Cardiac fibroblast (primary cell): Measurements from ENCODE around the gene FCRL5.

Source experiments
- DNase-seq, 2 donors: peaks; one replicate each; pipeline versions ENCODE4 v3.0.0 to v3.0.0-alpha.2; 2010; ENCODE audit warnings: low read depth in 2 of 2
- H3K4me3 ChIP-seq, 2 donors: replicated peaks in 1 of 2; 1 replicate in 1 of 2; 2 replicates in 1 of 2; pipeline ENCODE4 v1.5.1; 2011; ENCODE audit warnings: low read depth in 2 of 2, low read length in 2 of 2, mild to moderate bottlenecking in 2 of 2, moderate library complexity in 1 of 2
- TF ChIP-seq, protein P1 (sequence below): IDR thresholded peaks from one replicate; pipeline ENCODE4 v1.5.1; 2011; ENCODE audit warnings: low read depth, mild to moderate bottlenecking, low read length, inconsistent platforms

FCRL5 gene

DNA sequence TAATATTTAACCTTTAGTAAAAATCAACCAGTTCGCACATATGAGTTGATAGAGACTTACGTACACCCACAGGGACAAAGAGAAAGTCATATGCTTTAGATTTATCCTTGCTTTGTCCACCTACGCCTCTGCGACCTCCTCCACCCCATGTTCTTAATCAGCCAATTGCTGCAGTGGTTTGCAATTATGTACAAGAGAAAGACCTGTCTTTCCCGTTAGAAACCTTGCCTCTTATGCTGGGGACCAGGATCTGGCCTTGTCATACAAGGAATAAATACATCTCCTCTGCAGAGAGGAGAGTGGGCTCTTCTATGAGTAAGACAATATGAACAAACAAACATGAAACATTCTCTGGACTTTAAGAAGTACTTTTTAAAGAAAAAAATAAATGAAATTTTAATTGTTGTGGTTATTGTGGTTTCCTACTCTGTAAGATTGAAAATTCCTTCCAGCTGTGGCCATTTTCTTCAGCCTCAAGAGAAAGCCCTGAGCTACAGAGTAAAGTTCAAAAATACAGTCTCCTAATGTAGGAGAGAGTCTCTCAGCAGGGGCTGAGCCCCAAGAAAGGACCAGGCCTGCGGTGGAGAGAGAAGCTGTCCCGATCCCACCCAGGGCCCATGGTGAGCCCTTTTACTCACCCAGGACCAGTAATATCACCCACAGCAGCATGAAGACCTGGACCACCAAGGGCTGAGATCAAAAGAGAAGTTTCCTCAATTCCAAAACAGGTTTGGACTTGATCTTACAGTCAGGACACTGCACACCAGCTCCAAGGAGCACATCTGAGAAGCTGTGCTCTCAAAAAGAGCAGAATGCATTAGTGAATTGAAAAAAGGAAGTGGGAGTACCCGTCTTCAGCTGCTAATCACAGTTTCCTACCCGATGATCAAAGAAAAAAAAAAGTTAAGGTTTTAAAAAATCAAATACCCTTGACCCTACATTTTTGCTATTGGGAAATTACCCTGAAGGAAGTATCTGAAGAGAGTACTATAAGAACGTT lies at the start of gene FCRL5:
FCRL5 (minus strand) TSS at position 822 of the 1,000 bp plus-strand sequence; CDS start at position 669, 153 bp downstream.
- H3K4me3 ChIP-seq, result no peak within 1 kb of the TSS
- TF ChIP-seq, protein P1, sequence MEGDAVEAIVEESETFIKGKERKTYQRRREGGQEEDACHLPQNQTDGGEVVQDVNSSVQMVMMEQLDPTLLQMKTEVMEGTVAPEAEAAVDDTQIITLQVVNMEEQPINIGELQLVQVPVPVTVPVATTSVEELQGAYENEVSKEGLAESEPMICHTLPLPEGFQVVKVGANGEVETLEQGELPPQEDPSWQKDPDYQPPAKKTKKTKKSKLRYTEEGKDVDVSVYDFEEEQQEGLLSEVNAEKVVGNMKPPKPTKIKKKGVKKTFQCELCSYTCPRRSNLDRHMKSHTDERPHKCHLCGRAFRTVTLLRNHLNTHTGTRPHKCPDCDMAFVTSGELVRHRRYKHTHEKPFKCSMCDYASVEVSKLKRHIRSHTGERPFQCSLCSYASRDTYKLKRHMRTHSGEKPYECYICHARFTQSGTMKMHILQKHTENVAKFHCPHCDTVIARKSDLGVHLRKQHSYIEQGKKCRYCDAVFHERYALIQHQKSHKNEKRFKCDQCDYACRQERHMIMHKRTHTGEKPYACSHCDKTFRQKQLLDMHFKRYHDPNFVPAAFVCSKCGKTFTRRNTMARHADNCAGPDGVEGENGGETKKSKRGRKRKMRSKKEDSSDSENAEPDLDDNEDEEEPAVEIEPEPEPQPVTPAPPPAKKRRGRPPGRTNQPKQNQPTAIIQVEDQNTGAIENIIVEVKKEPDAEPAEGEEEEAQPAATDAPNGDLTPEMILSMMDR, result no peak
- no peak for DNase-seq

DNA sequence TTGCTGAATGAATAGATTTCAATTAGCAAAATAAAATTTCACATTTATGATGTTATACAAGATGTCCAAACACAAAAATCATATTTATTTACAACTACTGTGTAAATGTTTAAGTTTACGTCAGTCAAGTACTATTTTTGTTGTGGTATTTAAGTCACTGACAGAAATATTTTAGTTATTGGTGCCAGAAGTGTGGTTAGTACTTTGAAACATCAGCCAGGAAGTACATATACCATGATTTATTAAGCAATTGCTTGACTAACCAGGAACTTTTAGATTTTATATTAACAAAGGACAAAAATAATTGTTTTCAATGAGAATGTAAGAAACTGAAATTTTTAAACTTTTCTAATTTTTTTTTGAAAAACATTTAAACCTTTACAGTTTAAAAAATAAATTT lies 47.9 kb upstream of the FCRL5 start:
- no peak overlapping the region for H3K4me3 ChIP-seq
- TF ChIP-seq, protein P1, result no peak
- DNase-seq, result no peak

DNA sequence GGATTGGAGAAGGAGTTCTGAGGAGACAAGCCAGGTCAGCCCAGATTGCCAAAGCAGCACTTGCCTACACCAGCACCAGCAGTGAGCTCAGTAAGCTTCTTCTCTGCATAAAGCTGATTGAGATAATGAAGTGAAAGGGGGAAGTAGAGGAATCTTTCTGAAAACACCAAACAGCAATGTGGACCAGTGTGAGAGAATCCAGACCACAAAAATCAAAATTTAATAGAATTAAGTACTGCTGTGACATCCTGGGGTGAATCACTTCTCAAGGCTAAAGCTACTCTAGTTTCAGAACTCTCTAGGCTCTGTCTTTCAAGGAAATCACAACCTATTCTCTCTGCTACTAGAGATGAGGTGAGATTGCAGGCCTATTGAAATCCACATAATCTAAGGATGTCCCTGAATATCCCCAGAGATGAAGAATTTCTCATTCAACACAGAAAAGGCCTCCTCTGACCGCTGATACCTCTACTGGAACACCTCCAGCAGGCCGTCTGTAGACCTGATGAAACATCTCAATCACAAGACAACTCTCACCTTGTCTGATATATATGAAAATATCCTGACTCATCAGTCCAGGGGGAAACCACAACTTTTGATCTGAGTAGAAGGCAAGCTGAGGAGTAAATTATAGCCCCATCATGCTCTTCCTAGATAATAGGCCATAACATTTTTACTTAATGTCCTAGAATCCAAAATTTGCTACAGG lies 45.8 kb upstream of the FCRL5 start, which contains the start of gene FCRL4:
FCRL4 (minus strand) TSS at position 127 of the 709 bp plus-strand sequence. CDS start 141 bp downstream, outside the sequence.
- no peak for DNase-seq
- no peak within 1 kb of the TSS for H3K4me3 ChIP-seq
- TF ChIP-seq, protein P1, result no peak

DNA sequence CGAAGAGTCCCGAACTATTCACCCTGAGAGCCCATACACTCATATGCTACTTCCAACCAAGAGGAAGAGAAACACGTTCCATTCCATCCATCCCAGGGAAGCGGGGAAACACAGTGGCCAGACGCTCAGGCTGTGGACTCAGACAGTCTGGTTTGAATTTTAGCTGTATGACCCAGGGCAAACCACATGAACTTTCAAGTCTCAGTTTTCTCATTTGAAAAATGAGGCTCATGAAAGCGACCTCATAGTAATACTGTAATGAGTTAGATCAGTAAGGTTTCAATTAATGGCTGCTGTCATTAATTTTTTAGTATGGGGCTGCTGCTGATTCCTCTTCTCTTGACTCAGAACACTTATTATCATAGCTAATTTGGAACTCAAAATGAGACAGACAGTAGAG lies 44.1 kb upstream of the FCRL5 start:
- no peak for DNase-seq
- H3K4me3 ChIP-seq, result no peak overlapping the region
- TF ChIP-seq, protein P1, result no peak

DNA sequence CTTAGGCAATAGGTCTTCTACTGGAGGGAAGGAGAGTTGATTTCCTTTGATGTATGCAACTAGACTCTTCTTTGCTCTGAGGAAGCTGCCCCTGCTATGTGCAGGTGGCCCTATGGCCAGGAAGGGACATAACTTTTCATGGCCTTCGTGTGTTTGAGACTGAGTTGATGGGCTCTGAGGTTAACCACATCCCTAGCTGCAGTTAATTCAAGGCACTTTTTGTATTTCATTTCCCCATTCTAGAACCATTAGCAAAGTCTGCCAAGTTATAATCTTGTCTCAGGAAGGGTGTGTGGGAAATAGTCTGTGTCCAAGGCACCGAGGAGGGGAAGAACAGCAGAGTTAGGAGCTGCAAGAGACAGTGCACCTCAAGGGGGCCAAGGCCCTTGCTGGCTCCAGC lies 43.0 kb upstream of the FCRL5 start:
- H3K4me3 ChIP-seq, result no peak overlapping the region
- TF ChIP-seq, protein P1, result no peak
- DNase-seq, result no peak

- TF ChIP-seq, protein P1, result no peak
- no peak for DNase-seq
- no peak overlapping the region for H3K4me3 ChIP-seq
Observed at GRCh38 chr1:157585984-157586383, 33.7 kb upstream of the FCRL5 start.
